ENCODE results near the gene FAM114A2.
"Not testable (repeated sequence)": the region's sequence is repeated elsewhere in the genome, so short reads cannot be mapped to it uniquely, and the experiment has no call there.

The FAM114A2 gene

DNA sequence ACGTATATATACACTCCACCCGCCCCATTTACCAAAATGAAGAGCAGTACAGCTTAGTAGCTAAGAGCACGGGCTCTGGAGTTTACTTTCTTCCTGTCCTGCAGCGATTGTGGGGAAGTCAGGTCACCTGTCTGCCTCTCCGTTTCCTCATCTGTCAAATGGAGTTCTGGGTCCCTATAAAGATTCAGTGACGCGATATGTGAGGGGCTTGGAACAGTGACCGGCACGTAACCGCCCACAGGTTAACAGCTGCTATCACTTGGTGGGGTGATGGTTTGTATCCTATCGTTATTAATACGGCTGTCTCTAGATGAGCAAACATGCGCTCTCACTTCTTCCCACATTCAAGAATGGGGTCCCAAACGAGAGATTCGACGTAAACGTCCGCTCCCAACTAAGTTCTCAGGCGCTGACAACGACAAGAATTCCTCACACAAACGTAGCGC, 426 bp downstream of the FAM114A2 start:
- H3K4me3 ChIP-seq (ENCODE audit: low read depth, low read length), result peak overlapping the region; percentile 80
- TF ChIP-seq, protein P1, sequence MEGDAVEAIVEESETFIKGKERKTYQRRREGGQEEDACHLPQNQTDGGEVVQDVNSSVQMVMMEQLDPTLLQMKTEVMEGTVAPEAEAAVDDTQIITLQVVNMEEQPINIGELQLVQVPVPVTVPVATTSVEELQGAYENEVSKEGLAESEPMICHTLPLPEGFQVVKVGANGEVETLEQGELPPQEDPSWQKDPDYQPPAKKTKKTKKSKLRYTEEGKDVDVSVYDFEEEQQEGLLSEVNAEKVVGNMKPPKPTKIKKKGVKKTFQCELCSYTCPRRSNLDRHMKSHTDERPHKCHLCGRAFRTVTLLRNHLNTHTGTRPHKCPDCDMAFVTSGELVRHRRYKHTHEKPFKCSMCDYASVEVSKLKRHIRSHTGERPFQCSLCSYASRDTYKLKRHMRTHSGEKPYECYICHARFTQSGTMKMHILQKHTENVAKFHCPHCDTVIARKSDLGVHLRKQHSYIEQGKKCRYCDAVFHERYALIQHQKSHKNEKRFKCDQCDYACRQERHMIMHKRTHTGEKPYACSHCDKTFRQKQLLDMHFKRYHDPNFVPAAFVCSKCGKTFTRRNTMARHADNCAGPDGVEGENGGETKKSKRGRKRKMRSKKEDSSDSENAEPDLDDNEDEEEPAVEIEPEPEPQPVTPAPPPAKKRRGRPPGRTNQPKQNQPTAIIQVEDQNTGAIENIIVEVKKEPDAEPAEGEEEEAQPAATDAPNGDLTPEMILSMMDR (conservative IDR thresholded peaks at IDR 0.05; ENCODE audit: low read depth, low read length), result no peak
- DNase-seq (ENCODE audit: low read depth), result peak; percentile 27

DNA sequence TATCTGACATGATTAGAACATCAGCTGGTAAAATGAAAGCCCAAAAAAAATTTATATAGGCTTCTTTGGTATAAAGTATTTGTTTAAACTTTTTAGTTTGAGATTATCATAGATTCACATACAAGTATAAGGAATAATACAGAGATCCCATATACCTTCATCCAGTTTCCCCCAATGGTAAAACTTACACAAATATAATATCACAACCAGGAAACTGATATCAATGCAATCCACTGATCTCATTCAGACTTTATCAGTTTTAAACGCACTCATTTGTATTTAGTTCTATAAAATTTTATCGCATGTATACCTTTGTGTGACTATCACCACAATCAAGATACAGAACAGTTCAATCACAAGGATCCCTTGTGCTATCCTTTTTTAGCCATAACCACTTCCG, 3.8 kb downstream of the FAM114A2 start:
- H3K4me3 ChIP-seq (ENCODE audit: low read depth, low read length), result no peak overlapping the region
- no peak for DNase-seq (ENCODE audit: low read depth)
- TF ChIP-seq, protein P1 (conservative IDR thresholded peaks at IDR 0.05; ENCODE audit: low read depth, low read length), result no peak

DNA sequence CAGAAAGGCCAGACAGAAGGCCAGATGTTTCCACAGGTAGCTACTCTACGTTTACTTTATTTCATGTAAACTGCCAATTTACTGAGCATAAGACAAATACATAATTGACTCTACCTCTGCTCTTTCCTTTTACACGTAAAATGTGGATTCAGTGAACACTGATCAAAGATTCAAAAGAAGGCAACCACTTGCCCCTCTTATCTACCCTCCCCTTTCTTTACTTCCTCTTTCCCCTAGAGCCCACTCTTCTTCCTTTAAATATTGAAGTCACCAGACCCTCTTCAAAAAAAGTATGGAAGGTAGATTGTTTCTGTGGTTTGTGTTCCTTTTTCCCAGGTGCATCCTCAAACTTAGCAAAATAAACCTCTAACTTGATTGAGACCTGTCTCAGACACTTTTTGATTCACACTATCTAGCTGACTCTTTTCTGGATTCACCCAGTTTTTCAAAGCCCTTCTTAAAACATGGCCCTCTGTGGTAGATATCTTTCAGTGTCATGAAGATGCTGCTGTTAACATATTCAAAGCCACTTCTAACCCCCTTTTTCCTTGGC, 6.7 kb downstream of the FAM114A2 start:
- DNase-seq (ENCODE audit: low read depth), result no peak
- TF ChIP-seq, protein P1 (conservative IDR thresholded peaks at IDR 0.05; ENCODE audit: low read depth, low read length), result no peak
- no peak overlapping the region for H3K4me3 ChIP-seq (ENCODE audit: low read depth, low read length)

DNA sequence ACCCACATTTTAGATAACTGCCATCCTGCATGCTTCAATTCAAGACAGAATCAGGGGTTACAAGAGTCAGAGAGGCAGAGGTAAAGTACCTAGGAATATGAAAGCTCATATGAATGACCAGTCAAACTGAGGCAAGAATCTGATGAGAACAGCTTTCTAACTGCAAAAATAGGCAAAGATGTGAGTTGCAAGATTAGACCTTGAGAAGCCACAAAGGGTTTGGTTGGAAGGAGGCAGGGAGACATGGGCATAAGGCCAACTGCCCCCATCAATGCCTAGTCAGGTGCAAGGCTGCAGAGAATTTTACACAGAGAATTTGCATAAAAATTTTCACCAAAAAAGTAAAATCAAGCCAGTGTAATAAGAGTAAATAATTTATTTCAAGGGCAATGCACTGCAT, 12.8 kb downstream of the FAM114A2 start:
- TF ChIP-seq, protein P1 (conservative IDR thresholded peaks at IDR 0.05; ENCODE audit: low read depth, low read length), result no peak
- no peak for DNase-seq (ENCODE audit: low read depth)
- no peak overlapping the region for H3K4me3 ChIP-seq (ENCODE audit: low read depth, low read length)

DNA sequence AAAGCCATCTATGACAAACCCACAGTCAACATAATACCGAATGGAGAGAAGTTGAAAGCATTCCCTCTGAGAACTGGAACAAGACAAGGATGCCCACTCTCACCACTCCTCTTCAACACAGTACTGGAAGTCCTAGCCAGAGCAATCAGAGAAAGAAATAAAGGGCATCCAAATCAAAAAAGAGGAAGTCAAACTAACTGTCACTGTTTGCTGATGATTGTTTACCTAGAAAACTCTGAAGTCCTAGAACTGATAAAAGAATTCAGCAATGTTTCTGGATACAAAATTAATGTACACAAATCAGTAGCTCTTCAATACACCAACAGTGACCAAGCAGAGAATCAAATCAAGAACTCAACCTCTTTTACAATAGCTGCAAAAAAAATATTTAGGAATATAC, 19.8 kb downstream of the FAM114A2 start:
- DNase-seq (ENCODE audit: low read depth); H3K4me3 ChIP-seq (ENCODE audit: low read depth, low read length): not testable (repeated sequence)

DNA sequence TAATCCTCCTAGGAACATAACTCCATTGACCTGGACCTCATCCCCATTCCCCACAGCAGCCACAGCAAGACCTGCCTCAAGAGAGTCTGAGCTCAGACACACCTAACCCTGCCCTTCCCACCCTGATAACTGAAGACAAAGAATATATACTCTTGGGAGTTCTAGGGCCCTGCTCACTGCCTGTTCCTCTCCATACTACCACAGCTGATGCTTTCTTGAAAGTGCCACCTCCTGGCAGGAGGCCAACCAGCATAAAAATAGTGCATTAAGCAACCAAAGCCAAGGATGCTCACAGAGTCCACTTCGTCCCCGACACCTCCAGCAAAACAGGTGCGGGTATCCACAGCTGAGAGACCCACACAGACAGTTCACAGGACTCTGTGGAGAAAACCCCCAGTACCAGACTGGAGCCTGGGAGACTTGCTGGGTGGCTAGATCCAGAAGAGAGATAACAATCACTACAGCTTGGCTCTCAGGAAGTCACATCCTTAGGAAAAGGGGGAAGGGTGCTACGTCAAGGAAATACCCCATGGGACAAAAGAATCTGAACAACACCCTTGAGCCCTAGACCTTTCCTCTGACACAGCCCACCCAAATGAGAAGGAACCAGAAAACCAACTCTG, 23.5 kb downstream of the FAM114A2 start:
- DNase-seq (ENCODE audit: low read depth), result no peak
- no peak overlapping the region for H3K4me3 ChIP-seq (ENCODE audit: low read depth, low read length)
- TF ChIP-seq, protein P1 (conservative IDR thresholded peaks at IDR 0.05; ENCODE audit: low read depth, low read length), result no peak

DNA sequence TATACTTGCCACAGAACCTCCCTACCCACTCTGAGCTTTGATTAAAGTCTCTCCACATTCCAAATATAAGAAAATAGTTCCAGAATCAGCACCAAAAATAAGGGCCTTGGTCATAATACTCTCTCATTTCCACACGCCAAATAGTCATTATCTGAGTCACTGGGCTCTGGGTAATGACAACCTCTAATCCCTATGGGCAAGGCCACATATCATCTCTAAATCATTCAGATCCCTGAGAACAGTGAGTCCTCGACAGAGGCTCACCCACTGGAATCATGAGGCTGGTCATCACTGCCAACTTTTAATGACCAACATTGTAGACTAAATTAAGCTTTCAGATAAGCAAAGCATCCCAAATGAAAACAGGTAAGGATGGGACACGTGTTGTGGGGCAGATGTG, 28.1 kb downstream of the FAM114A2 start:
- TF ChIP-seq, protein P1 (conservative IDR thresholded peaks at IDR 0.05; ENCODE audit: low read depth, low read length), result no peak
- no peak for DNase-seq (ENCODE audit: low read depth)

More for the DNA sequence above, 28.1 kb downstream of the FAM114A2 start:
- H3K4me3 ChIP-seq (ENCODE audit: low read depth, low read length), result no peak overlapping the region

Measured in choroid plexus epithelial cell (primary cell).